ENCODE results near the gene PPP1R13B. TPM values are rescaled to one million over a fixed set of nuclear protein-coding genes. Genes with fewer than 3 reads are reported as not detected.

The PPP1R13B gene
- total RNA-seq, 4 donors from 2014 or later = 5.6 to 71.6 (median 18.2) TPM

DNA sequence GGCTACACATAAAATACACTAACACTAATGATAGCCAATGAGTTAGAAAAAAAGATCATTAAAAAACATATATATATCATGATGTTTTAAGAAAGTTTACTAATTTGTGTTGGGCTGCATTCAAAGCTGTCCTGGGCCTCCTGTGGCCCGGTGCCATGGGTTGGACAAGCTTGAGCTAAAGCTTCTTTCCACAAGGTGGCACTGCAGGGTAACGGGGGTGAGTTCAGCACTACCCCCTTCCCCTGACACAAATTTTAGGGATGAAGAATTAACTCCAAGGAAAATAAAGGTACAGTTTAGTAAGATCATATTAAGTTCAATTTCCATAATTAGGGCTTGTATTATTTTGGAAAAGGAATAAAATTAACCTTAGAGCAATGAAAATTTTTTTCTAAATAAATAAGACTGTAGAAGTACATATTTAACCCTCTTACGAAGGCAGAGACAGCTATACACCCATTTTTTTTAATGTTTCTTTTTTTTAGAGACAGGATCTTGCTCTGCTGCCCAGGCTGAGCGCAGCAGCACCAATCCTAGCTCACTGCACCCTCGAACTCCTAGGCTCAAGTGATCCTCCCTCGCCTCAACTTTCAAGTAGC, 38.9 kb downstream of the PPP1R13B start:
- TF ChIP-seq, protein P1, sequence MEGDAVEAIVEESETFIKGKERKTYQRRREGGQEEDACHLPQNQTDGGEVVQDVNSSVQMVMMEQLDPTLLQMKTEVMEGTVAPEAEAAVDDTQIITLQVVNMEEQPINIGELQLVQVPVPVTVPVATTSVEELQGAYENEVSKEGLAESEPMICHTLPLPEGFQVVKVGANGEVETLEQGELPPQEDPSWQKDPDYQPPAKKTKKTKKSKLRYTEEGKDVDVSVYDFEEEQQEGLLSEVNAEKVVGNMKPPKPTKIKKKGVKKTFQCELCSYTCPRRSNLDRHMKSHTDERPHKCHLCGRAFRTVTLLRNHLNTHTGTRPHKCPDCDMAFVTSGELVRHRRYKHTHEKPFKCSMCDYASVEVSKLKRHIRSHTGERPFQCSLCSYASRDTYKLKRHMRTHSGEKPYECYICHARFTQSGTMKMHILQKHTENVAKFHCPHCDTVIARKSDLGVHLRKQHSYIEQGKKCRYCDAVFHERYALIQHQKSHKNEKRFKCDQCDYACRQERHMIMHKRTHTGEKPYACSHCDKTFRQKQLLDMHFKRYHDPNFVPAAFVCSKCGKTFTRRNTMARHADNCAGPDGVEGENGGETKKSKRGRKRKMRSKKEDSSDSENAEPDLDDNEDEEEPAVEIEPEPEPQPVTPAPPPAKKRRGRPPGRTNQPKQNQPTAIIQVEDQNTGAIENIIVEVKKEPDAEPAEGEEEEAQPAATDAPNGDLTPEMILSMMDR (IDR thresholded peaks at IDR 0.05) = peak; percentile 78 to 88 (median 82)
- TF ChIP-seq POLR2A (IDR thresholded peaks at IDR 0.05) = no peak
- no peaks in the 10 kb centered on the region for H3K4me1 ChIP-seq
- H3K9me3 ChIP-seq = no peaks in the 10 kb centered on the region
- DNase-seq = peak; percentile 70 to 76
- intact Hi-C loops (cut with DNase I; ENCODE audit: low total_unique reads) = loop anchor here (10.0 kb wide), 1 partner anchor 96 kb away; no protein-coding TSS in a partner anchor
- no peak overlapping the region for H3K27ac ChIP-seq
- H3K27me3 ChIP-seq = no peaks in the 10 kb centered on the region
- no peaks in the 10 kb centered on the region for H3K36me3 ChIP-seq
- no peak overlapping the region for H3K4me3 ChIP-seq

DNA sequence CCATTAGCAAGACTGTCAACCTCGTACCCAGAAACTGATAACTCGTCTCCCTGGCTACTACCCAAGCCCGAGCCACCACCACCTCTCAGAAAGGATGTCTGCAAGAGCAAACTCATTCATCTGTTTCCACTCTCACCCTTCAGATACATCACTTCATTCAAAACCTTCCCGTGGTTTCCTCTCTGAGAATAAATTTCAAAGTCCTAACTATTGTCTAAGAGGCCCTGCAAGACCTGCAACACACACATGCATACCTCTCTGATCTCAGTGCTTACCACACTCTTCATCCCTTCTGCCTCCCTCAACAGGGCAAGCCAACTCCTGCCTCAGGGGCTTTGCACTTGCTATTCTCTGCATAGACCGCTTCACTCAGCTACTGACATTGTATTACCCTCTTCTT, 40.6 kb downstream of the PPP1R13B start:
- TF ChIP-seq, protein P1 (IDR thresholded peaks at IDR 0.05) = no peak
- TF ChIP-seq POLR2A (IDR thresholded peaks at IDR 0.05) = no peak
- intact Hi-C loops (cut with DNase I; ENCODE audit: low total_unique reads) = loop anchor here (10.0 kb wide), 1 partner anchor 98 kb away; no protein-coding TSS in a partner anchor
- DNase-seq = no peak
- Histone ChIP-seq H3K27me3 (no peaks in the 10 kb centered on the region), H3K27ac (no peak overlapping the region), H3K9me3 (no peaks in the 10 kb centered on the region), H3K4me1 (no peaks in the 10 kb centered on the region), H3K36me3 (no peaks in the 10 kb centered on the region), H3K4me3 (no peak overlapping the region)

DNA sequence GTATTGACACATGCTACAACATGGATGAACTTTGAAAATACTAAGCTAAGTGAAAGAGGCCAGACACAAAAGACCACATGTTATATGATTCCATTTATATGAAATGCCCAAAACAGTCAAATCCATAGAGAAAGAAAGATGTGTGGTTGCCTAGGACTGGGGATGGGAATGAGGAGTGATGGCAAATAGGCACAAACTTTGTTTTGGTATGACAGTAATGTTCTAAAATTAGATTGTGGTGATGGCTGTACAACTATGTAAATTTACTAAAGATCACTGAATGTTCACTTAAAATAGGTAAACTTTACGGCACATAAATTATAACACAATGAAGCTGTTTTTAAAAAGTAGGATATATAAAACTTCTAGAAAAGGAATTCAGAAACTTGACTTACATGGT, 41.7 kb downstream of the PPP1R13B start:
- Histone ChIP-seq H3K4me1 (no peaks in the 10 kb centered on the region), H3K27me3 (no peaks in the 10 kb centered on the region), H3K9me3 (no peaks in the 10 kb centered on the region), H3K36me3 (no peaks in the 10 kb centered on the region), H3K27ac (no peak overlapping the region), H3K4me3 (no peak overlapping the region)
- intact Hi-C loops (cut with DNase I; ENCODE audit: low total_unique reads) = loop anchor here (10.0 kb wide), 1 partner anchor 99 kb away; no protein-coding TSS in a partner anchor
- DNase-seq = no peak
- no peak for TF ChIP-seq POLR2A (IDR thresholded peaks at IDR 0.05)
- TF ChIP-seq, protein P1 (IDR thresholded peaks at IDR 0.05) = no peak

DNA sequence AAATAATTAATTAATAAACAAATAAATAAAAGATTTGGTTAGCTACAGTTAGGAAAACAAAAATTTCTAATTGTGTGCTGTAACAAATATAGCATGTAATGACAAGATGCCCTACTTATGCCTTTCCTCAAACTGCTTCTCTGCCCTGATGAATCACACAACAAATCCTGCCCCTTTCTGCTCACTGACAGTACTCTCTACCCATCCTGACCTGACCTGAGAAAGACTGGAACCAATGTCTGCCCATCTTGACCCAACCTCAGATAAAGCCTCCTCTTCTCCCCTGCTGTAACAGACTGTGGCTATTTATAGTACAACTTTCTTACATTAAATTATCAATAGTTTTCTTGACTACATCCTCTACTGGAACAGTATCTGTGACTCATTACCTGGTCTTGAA, 43.7 kb downstream of the PPP1R13B start:
- no peak for TF ChIP-seq POLR2A (IDR thresholded peaks at IDR 0.05)
- TF ChIP-seq, protein P1 (IDR thresholded peaks at IDR 0.05) = no peak
- no peaks in the 10 kb centered on the region for H3K36me3 ChIP-seq
- no peaks in the 10 kb centered on the region for H3K4me1 ChIP-seq
- H3K27ac ChIP-seq = no peak overlapping the region
- no peak for DNase-seq
- no peaks in the 10 kb centered on the region for H3K27me3 ChIP-seq
- H3K9me3 ChIP-seq = no peaks in the 10 kb centered on the region
- intact Hi-C loops (cut with DNase I; ENCODE audit: low total_unique reads) = loop anchor here (10.0 kb wide), 1 partner anchor 101 kb away; no protein-coding TSS in a partner anchor
- H3K4me3 ChIP-seq = no peak overlapping the region

DNA sequence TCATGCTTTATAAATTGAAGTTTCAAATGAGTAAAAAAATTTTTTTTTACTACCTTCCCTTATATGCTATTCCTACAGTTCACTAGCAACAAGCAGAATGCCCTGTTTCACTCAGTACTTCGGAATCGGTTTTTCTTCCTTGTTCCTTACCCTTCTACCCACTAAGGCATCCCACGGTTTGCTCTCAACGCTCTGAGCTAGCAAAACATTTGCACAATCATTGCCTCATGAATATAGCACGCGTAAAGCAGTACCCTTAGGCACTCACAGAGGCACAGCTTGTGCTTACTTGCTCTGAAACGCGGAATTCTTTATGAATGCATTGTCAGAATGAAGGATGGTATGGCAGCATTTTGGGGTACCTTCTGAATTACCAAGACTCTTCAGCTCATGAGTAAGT, 45.0 kb downstream of the PPP1R13B start:
- H3K9me3 ChIP-seq = no peaks in the 10 kb centered on the region
- H3K4me3 ChIP-seq = no peak overlapping the region
- H3K4me1 ChIP-seq = no peaks in the 10 kb centered on the region
- no peak for DNase-seq
- H3K27ac ChIP-seq = no peak overlapping the region
- no peak for TF ChIP-seq POLR2A (IDR thresholded peaks at IDR 0.05)
- TF ChIP-seq, protein P1 (IDR thresholded peaks at IDR 0.05) = no peak
- no peaks in the 10 kb centered on the region for H3K36me3 ChIP-seq
- intact Hi-C loops (cut with DNase I; ENCODE audit: low total_unique reads) = loop anchor here (10.0 kb wide), 1 partner anchor 102 kb away; no protein-coding TSS in a partner anchor
- no peaks in the 10 kb centered on the region for H3K27me3 ChIP-seq
